Activated T-cell treated with anti-CD3 and anti-CD28 coated beads for 48 hours (primary cell): ENCODE data around the gene LRMDA.

Experiments used
- DNase-seq: peaks from one replicate; pipeline ENCODE4 v3.0.0-alpha.2; 2020; ENCODE audit warnings: low read depth

LRMDA gene

GRCh38 chr10:75876710-75877109 lies 445.3 kb downstream of the LRMDA start:
- no peak for DNase-seq

- no peak for DNase-seq
Measured at GRCh38 chr10:75877877-75878276, 446.5 kb downstream of the LRMDA start.

GRCh38 chr10:75878586-75878985 lies 447.2 kb downstream of the LRMDA start:
- no peak for DNase-seq

GRCh38 chr10:75880031-75880775 lies 448.8 kb downstream of the LRMDA start:
- DNase-seq, result no peak

- no peak for DNase-seq
Measured at GRCh38 chr10:75883081-75884072, 452.0 kb downstream of the LRMDA start.

- DNase-seq, result no peak
Measured at GRCh38 chr10:75884808-75885207, 453.4 kb downstream of the LRMDA start.

- DNase-seq, result no peak
Measured at GRCh38 chr10:75887369-75887768, 455.9 kb downstream of the LRMDA start.

GRCh38 chr10:75887992-75888680 lies 456.7 kb downstream of the LRMDA start:
- no peak for DNase-seq

GRCh38 chr10:75889051-75889450 lies 457.6 kb downstream of the LRMDA start:
- no peak for DNase-seq

GRCh38 chr10:75894761-75895160 lies 463.3 kb downstream of the LRMDA start:
- DNase-seq, result no peak

GRCh38 chr10:75895259-75895658 lies 463.8 kb downstream of the LRMDA start:
- no peak for DNase-seq

GRCh38 chr10:75899816-75900390 lies 468.5 kb downstream of the LRMDA start:
- DNase-seq, result no peak

- DNase-seq, result no peak
Measured at GRCh38 chr10:75902816-75903215, 471.4 kb downstream of the LRMDA start.

GRCh38 chr10:75904499-75905283 lies 473.3 kb downstream of the LRMDA start:
- no peak for DNase-seq

GRCh38 chr10:75905490-75905889 lies 474.1 kb downstream of the LRMDA start:
- DNase-seq, result no peak

GRCh38 chr10:75910032-75910431 lies 478.6 kb downstream of the LRMDA start:
- no peak for DNase-seq

- no peak for DNase-seq
Measured at GRCh38 chr10:75911426-75911825, 480.0 kb downstream of the LRMDA start.

GRCh38 chr10:75916906-75917305 lies 485.5 kb downstream of the LRMDA start:
- no peak for DNase-seq

- no peak for DNase-seq
Measured at GRCh38 chr10:75919913-75920312, 488.5 kb downstream of the LRMDA start.

- no peak for DNase-seq
Measured at GRCh38 chr10:75922435-75922834, 491.0 kb downstream of the LRMDA start.

GRCh38 chr10:75924309-75924902 lies 493.0 kb downstream of the LRMDA start:
- DNase-seq, result no peak
